ENCODE data around the gene PLPPR1. TPM values are rescaled to one million over a fixed set of nuclear protein-coding genes. Genes with fewer than 3 reads are reported as not detected.

Gene PLPPR1
- total and polyA plus RNA-seq, 2 of the 13 experiments (the other 11 are each of a cell fraction or from before 2014, with no cell fraction given), result 16.0 to 84.7 TPM

GRCh38 chr9:101354143-101354764 lies 325.7 kb downstream of the PLPPR1 start (continued):
- TF ChIP-seq RERE (CRISPR knock-in tag; IDR thresholded peaks at IDR 0.05; ENCODE audit: low read depth) (peak; percentile 84), KDM3A (CRISPR knock-in tag; IDR thresholded peaks at IDR 0.05; ENCODE audit: low read depth) (peak; percentile 19; the same call in 1 of the 2 replicates), ZNF850 (CRISPR knock-in tag; conservative IDR thresholded peaks at IDR 0.05) (0 out of 2 replicates have a peak, but pooled peaks have one; percentile 66), ZNF878 (CRISPR knock-in tag; IDR thresholded peaks at IDR 0.05) (0 out of 2 replicates have a peak, but pooled peaks have one; percentile 20), RBFOX2 (IDR thresholded peaks at IDR 0.05; ENCODE audit: low read depth, low read length) (peak; percentile 46), NFIC (IDR thresholded peaks at IDR 0.05; ENCODE audit: low read length) (peak; percentile 92), ZBTB3 (CRISPR knock-in tag; IDR thresholded peaks at IDR 0.05; ENCODE audit: borderline replicate concordance, low read depth) (no peak), RARG (CRISPR knock-in tag; IDR thresholded peaks at IDR 0.05; ENCODE audit: low read depth) (no peak), FOXP4 (CRISPR knock-in tag; IDR thresholded peaks at IDR 0.05) (peak; percentile 78), ZBTB14 (CRISPR knock-in tag; IDR thresholded peaks at IDR 0.05) (no peak), RFX3 (CRISPR knock-in tag; IDR thresholded peaks at IDR 0.05) (no peak), ZSCAN25 (CRISPR knock-in tag; IDR thresholded peaks at IDR 0.05) (0 out of 2 replicates have a peak, but pooled peaks have one; percentile 20), ARHGAP35 (CRISPR knock-in tag; IDR thresholded peaks at IDR 0.05; ENCODE audit: borderline replicate concordance) (no peak), ERF (CRISPR knock-in tag; IDR thresholded peaks at IDR 0.05) (peak; percentile 15; the same call in 1 of the 2 replicates), THRA (CRISPR knock-in tag; IDR thresholded peaks at IDR 0.05; ENCODE audit: borderline replicate concordance) (peak; percentile 77; the same call in 1 of the 2 replicates)
